Measurements from ENCODE around the gene VNN1. TPM values are rescaled to one million over a fixed set of nuclear protein-coding genes. Genes with fewer than 3 reads are reported as not detected.

VNN1 gene
- total and polyA plus RNA-seq, 2 donors (not counting 1 experiment from before 2014, with no cell fraction given) = not detected

- Histone ChIP-seq H3K4me3 (replicated peaks in 1 of 4; ENCODE audit: control extremely low read depth in 1 of 4, insufficient read depth in 1 of 4, low read depth in 3 of 4, low read length in 4 of 4) (no peak overlapping the region), H4K20me1 (ENCODE audit: control insufficient read depth, extremely low read depth, insufficient read depth, low read length) (no peaks in the 10 kb centered on the region), H3K9ac (ENCODE audit: insufficient read depth, low read length) (no peak overlapping the region), H3K4me1 (ENCODE audit: control insufficient read depth, extremely low read depth, insufficient read depth, low read length) (no peaks in the 10 kb centered on the region), H3K79me2 (ENCODE audit: control insufficient read depth, insufficient read depth, low read length) (no peaks in the 10 kb centered on the region), H3K36me3 (ENCODE audit: control insufficient read depth, insufficient read depth, low read length) (no peaks in the 10 kb centered on the region), H3K27ac (ENCODE audit: insufficient read depth, low read length) (no peak overlapping the region), H3K9me3 (ENCODE audit: control insufficient read depth, insufficient read depth, low read depth, low read length) (no peaks in the 10 kb centered on the region), H2AFZ (ENCODE audit: low read length) (no peak overlapping the region), H3K4me2 (ENCODE audit: extremely low read depth, insufficient read depth, low read length) (no peak overlapping the region), H3K27me3 (ENCODE audit: control insufficient read depth, insufficient read depth, low read length) (no peaks in the 10 kb centered on the region)
- TF ChIP-seq CTCF (conservative IDR thresholded peaks at IDR 0.05 in 1 of 2, IDR thresholded peaks at IDR 0.05 in 1 of 2; ENCODE audit: low read depth in 1 of 2, low read length in 2 of 2) = no peak
- TF ChIP-seq EZH2 (IDR thresholded peaks at IDR 0.05; ENCODE audit: low read length, missing control alignments) = no peak
- DNase-seq (ENCODE audit: low read depth in 2 of 2) = no peak
Measured at GRCh38 chr6:132751306-132751705, 37.5 kb upstream of the VNN1 start.

DNA sequence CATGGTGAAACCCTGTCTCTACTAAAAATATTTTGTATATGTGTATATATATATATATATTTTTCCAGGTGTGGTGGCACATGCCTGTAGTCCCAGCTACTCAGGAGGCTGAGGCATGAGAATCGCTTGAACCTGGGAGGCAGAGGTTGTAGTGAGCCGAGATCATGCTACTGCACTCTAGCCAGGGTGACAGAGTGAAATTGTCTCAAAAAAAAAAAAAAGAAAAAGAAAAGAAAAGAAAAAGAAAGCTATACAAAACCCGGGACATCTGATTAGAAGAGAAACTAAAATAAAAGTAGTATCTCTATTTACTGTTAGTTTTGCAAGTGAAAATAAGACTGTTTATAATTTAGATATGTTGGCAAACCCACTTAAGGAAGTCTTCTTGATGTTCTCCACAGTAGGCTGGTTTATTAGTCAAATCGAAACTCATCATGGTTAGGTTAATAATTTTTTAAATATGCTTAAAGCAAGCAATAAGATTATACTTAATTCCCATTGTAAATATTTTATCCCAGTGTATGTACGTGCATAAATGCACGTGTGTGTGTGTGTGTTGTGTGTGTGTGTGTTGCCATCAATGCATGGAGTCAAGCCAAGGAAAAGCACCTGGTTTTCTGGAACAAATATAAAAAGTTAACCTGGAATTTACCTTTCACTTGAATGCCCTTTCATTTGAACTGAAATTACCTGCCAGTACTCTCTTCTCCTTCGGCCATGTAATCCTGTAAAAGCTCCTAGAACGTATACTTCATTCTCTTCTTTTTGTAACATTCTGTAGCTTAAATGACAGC is 36.8 kb upstream of the VNN1 start:
- H2AFZ ChIP-seq (ENCODE audit: low read length) = no peak overlapping the region
- no peaks in the 10 kb centered on the region for H3K27me3 ChIP-seq (ENCODE audit: control insufficient read depth, insufficient read depth, low read length)
- H3K4me3 ChIP-seq (replicated peaks in 1 of 4; ENCODE audit: control extremely low read depth in 1 of 4, insufficient read depth in 1 of 4, low read depth in 3 of 4, low read length in 4 of 4) = no peak overlapping the region
- H3K36me3 ChIP-seq (ENCODE audit: control insufficient read depth, insufficient read depth, low read length) = no peaks in the 10 kb centered on the region
- H3K27ac ChIP-seq (ENCODE audit: insufficient read depth, low read length) = no peak overlapping the region
- H3K9me3 ChIP-seq (ENCODE audit: control insufficient read depth, insufficient read depth, low read depth, low read length) = no peaks in the 10 kb centered on the region
- TF ChIP-seq EZH2 (IDR thresholded peaks at IDR 0.05; ENCODE audit: low read length, missing control alignments) (no peak), CTCF (conservative IDR thresholded peaks at IDR 0.05 in 1 of 2, IDR thresholded peaks at IDR 0.05 in 1 of 2; ENCODE audit: low read depth in 1 of 2, low read length in 2 of 2) (no peak)
- H3K4me1 ChIP-seq (ENCODE audit: control insufficient read depth, extremely low read depth, insufficient read depth, low read length) = no peaks in the 10 kb centered on the region
- no peak overlapping the region for H3K4me2 ChIP-seq (ENCODE audit: extremely low read depth, insufficient read depth, low read length)
- H4K20me1 ChIP-seq (ENCODE audit: control insufficient read depth, extremely low read depth, insufficient read depth, low read length) = no peaks in the 10 kb centered on the region
- H3K9ac ChIP-seq (ENCODE audit: insufficient read depth, low read length) = no peak overlapping the region
- H3K79me2 ChIP-seq (ENCODE audit: control insufficient read depth, insufficient read depth, low read length) = no peaks in the 10 kb centered on the region
- no peak for DNase-seq (ENCODE audit: low read depth in 2 of 2)

GRCh38 chr6:132749111-132749510 is 35.3 kb upstream of the VNN1 start:
- TF ChIP-seq CTCF (conservative IDR thresholded peaks at IDR 0.05 in 1 of 2, IDR thresholded peaks at IDR 0.05 in 1 of 2; ENCODE audit: low read depth in 1 of 2, low read length in 2 of 2) (no peak), EZH2 (IDR thresholded peaks at IDR 0.05; ENCODE audit: low read length, missing control alignments) (no peak)
- H3K36me3 ChIP-seq (ENCODE audit: control insufficient read depth, insufficient read depth, low read length) = no peaks in the 10 kb centered on the region
- no peaks in the 10 kb centered on the region for H3K79me2 ChIP-seq (ENCODE audit: control insufficient read depth, insufficient read depth, low read length)
- no peak overlapping the region for H2AFZ ChIP-seq (ENCODE audit: low read length)
- DNase-seq (ENCODE audit: low read depth in 2 of 2) = peak in 1 of 2 donors; percentile 80
- no peaks in the 10 kb centered on the region for H3K27me3 ChIP-seq (ENCODE audit: control insufficient read depth, insufficient read depth, low read length)
- H3K4me2 ChIP-seq (ENCODE audit: extremely low read depth, insufficient read depth, low read length) = no peak overlapping the region
- no peak overlapping the region for H3K9ac ChIP-seq (ENCODE audit: insufficient read depth, low read length)
- H4K20me1 ChIP-seq (ENCODE audit: control insufficient read depth, extremely low read depth, insufficient read depth, low read length) = no peaks in the 10 kb centered on the region
- H3K4me3 ChIP-seq (replicated peaks in 1 of 4; ENCODE audit: control extremely low read depth in 1 of 4, insufficient read depth in 1 of 4, low read depth in 3 of 4, low read length in 4 of 4) = no peak overlapping the region
- no peak overlapping the region for H3K27ac ChIP-seq (ENCODE audit: insufficient read depth, low read length)
- H3K9me3 ChIP-seq (ENCODE audit: control insufficient read depth, insufficient read depth, low read depth, low read length) = no peaks in the 10 kb centered on the region
- H3K4me1 ChIP-seq (ENCODE audit: control insufficient read depth, extremely low read depth, insufficient read depth, low read length) = no peaks in the 10 kb centered on the region
